Activated CD4-positive, alpha-beta T cell treated with anti-CD3 and anti-CD28 coated beads, Interleukin-2, amount 10 ng/mL, durations not matched to agents 24 days and 14 days (primary cell): Measurements from ENCODE around the gene GNB3. TPM values are rescaled to one million over a fixed set of nuclear protein-coding genes. Genes with fewer than 3 reads are reported as not detected.
A peak's percentile ranks its signal among the peaks of the same experiment; 100 is the strongest.

ENCODE experiments used
- DNase-seq: peaks from one replicate; pipeline ENCODE4 v3.0.0; 2022
- H3K27ac Mint-ChIP-seq: one replicate; pipeline ENCODE4 v1.8.0; 2022; ENCODE audit warnings: mild to moderate bottlenecking, mixed read lengths
- H3K27me3 Mint-ChIP-seq: one replicate; pipeline ENCODE4 v1.8.0; 2022; ENCODE audit warnings: mixed read lengths
- H3K36me3 Mint-ChIP-seq: one replicate; pipeline ENCODE4 v1.8.0; 2022; ENCODE audit warnings: low read depth, mild to moderate bottlenecking, mixed read lengths
- H3K4me1 Mint-ChIP-seq: one replicate; pipeline ENCODE4 v1.8.0; 2021; ENCODE audit warnings: mixed read lengths
- H3K4me3 Mint-ChIP-seq: one replicate; pipeline ENCODE4 v1.8.0; 2022; ENCODE audit warnings: mild to moderate bottlenecking, moderate library complexity, mixed read lengths
- H3K9me3 Mint-ChIP-seq: one replicate; pipeline ENCODE4 v1.8.0; 2021; ENCODE audit warnings: mixed read lengths
- intact Hi-C: fragments of 100-400 bp; cut with micrococcal nuclease; formaldehyde crosslinking; loops from one replicate; pipeline ENCODE4 v1.15.1; 2023
- total RNA-seq: library from RNA; stranded (reverse); gene quantifications from 2 replicates; pipeline ENCODE4 v1.2.3, GENCODE V29; 2022

The GNB3 gene
- total RNA-seq, result 1.6 and 1.7 TPM in 2 replicates

GRCh38 chr12:6840761-6841515, at the start of gene GNB3:
Gene GNB3, plus strand, starts transcription at chr12:6840925. Its CDS starts 363 bp downstream, at chr12:6841288.
- Mint-ChIP-seq H3K4me3 (no peak within 1 kb of the TSS), H3K36me3 (peaks cover 7% of the 10 kb centered on the region), H3K4me1 (peaks cover 2% of the 10 kb centered on the region), H3K9me3 (no peaks in the 10 kb centered on the region), H3K27me3 (no peaks in the 10 kb centered on the region), H3K27ac (no peak within 1 kb of the TSS)
- intact Hi-C loops, result no loop called here
- no peak for DNase-seq

GRCh38 chr12:6791931-6792520, 48.7 kb upstream of the GNB3 start:
- peaks cover 61% of the 10 kb centered on the region for H3K36me3 Mint-ChIP-seq
- H3K4me3 Mint-ChIP-seq, result peak overlapping the region; percentile 97
- no peaks in the 10 kb centered on the region for H3K27me3 Mint-ChIP-seq
- peaks cover 57% of the 10 kb centered on the region for H3K4me1 Mint-ChIP-seq
- intact Hi-C loops, result loop anchor here (1.0 to 5.0 kb wide), 3 partner anchors 35 to 67 kb away; partner anchors contain the start of genes COPS7A, MLF2 and P3H3
- peak overlapping the region; percentile 93 for H3K27ac Mint-ChIP-seq
- peak; percentile 74 for DNase-seq
- no peaks in the 10 kb centered on the region for H3K9me3 Mint-ChIP-seq

DNA sequence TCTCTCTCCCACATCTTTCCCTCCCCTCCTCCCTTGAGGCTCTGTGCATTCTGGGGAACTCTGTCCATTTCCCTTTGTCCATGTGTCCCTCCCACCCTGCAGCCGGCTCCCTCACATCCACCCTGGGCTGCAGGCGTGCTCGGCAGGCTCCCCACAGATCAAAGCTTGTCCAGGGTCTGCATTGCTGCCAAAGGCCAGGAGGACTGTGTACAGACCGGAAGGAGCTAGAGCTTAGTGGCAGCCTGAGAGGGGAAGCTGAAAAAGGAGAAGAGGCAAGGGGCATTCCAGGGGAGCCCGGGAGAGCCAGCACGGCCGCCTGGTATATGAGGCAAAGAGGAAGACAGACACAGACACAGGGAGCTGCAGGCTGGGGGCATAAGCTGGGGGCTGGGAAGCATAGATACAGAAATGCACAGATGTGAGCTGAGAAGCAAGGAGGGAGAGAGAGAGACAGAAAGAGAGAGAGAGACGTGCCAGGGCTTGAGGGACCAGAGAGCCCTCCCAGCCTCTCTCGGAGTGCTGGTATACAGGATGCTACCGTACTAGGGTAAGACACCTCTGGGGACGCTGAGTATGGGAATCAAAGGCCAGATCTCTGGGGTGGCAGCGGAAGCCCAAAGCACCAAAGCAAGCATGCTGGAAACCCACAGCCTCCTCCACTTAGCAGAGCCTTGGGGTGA, 48.1 kb upstream of the GNB3 start:
- Mint-ChIP-seq H3K27ac (peak overlapping the region; percentile 93), H3K36me3 (peaks cover 68% of the 10 kb centered on the region), H3K27me3 (no peaks in the 10 kb centered on the region), H3K4me1 (peaks cover 62% of the 10 kb centered on the region), H3K9me3 (no peaks in the 10 kb centered on the region), H3K4me3 (peak overlapping the region; percentile 97)
- intact Hi-C loops, result loop anchor here (1.0 to 5.0 kb wide), 2 partner anchors 35 to 39 kb away; partner anchors contain the start of genes MLF2 and P3H3
- peak; percentile 86 for DNase-seq

DNA sequence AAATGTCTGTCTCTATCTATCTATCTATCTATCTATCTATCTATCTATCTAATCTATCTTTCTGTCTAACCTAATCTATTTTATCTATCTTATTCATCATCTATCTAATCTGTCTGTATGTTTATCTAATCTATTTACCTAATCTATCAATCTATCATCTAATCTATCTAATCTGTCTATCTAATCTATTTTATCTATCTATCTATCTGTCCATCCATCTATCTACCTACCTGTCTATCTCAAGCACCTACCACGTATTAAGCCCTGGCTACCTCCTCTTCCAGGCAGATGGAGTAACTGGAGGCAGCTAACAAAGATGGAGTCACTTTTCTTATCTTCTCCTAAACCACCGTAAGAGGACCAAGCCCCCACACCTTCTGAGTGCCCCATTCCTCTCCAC, 45.6 kb upstream of the GNB3 start:
- Mint-ChIP-seq H3K4me1 (peaks cover 59% of the 10 kb centered on the region), H3K27ac (no peak overlapping the region), H3K4me3 (no peak overlapping the region), H3K36me3 (peaks cover 80% of the 10 kb centered on the region), H3K27me3 (no peaks in the 10 kb centered on the region), H3K9me3 (no peaks in the 10 kb centered on the region)
- intact Hi-C loops, result no loop called here
- DNase-seq, result no peak

DNA sequence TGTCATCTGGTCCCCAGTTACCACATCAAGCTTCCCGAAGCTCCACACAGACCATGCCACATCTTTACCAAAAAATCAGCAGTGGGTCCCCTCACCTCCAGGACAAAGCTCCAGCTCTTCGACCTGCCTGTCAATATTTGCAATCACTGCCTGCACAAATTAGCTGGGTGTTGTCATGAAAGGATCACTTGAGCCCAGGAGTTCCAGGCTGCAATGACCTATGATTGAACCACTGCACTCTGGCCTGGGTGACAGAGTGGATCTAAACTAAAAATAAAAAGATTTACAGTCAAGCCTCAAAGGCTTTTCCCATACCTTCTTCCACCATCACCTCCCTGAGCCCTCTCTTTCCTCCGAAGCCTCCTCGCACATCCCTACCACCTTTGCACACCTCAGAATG, 44.1 kb upstream of the GNB3 start:
- intact Hi-C loops, result no loop called here
- Mint-ChIP-seq H3K27ac (peak overlapping the region; percentile 11), H3K4me3 (no peak overlapping the region)

DNA sequence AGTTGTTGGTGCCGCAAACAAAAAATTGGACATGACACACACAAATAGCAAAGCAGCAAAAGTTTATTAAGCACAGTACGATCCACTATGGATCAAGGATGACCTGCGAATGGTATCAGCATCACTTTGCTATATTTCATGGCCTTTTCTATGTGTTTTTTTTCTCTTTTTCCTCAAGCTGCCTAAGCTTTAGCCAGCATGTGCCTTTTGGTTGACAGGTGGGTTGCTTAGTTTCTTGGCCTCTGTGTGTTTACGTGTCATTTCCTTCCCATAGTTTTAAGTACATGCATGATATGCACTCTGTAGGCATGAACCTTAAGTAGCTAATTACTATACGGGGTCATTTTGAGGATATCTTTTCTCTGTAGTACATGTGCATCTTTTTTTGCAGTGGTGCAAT, 41.6 kb upstream of the GNB3 start:
- DNase-seq, result no peak
- intact Hi-C loops, result no loop called here
- no peak overlapping the region for H3K4me3 Mint-ChIP-seq
- H3K9me3 Mint-ChIP-seq, result no peaks in the 10 kb centered on the region
- no peaks in the 10 kb centered on the region for H3K27me3 Mint-ChIP-seq
- peaks cover 73% of the 10 kb centered on the region for H3K36me3 Mint-ChIP-seq
- H3K27ac Mint-ChIP-seq, result no peak overlapping the region
- peaks cover 35% of the 10 kb centered on the region for H3K4me1 Mint-ChIP-seq

More for the DNA sequence above, 44.1 kb upstream of the GNB3 start:
- no peaks in the 10 kb centered on the region for H3K9me3 Mint-ChIP-seq
- peaks cover 54% of the 10 kb centered on the region for H3K4me1 Mint-ChIP-seq
- no peaks in the 10 kb centered on the region for H3K27me3 Mint-ChIP-seq
- H3K36me3 Mint-ChIP-seq, result peaks cover 74% of the 10 kb centered on the region
- no peak for DNase-seq

- Mint-ChIP-seq H3K36me3 (peaks cover 48% of the 10 kb centered on the region), H3K4me1 (peaks cover 15% of the 10 kb centered on the region), H3K27ac (no peak overlapping the region), H3K9me3 (no peaks in the 10 kb centered on the region), H3K4me3 (no peak overlapping the region), H3K27me3 (no peaks in the 10 kb centered on the region)
- DNase-seq, result no peak
- intact Hi-C loops, result no loop called here
Measured at GRCh38 chr12:6807170-6807569, 33.6 kb upstream of the GNB3 start.

- Mint-ChIP-seq H3K27ac (no peak overlapping the region), H3K27me3 (no peaks in the 10 kb centered on the region), H3K4me1 (peaks cover 16% of the 10 kb centered on the region), H3K4me3 (no peak overlapping the region), H3K36me3 (peaks cover 44% of the 10 kb centered on the region), H3K9me3 (no peaks in the 10 kb centered on the region)
- no peak for DNase-seq
- intact Hi-C loops, result no loop called here
Measured at GRCh38 chr12:6809056-6809455, 31.7 kb upstream of the GNB3 start.

GRCh38 chr12:6810758-6811157, 30.0 kb upstream of the GNB3 start:
- Mint-ChIP-seq H3K9me3 (no peaks in the 10 kb centered on the region), H3K27me3 (no peaks in the 10 kb centered on the region), H3K4me1 (peaks cover 16% of the 10 kb centered on the region), H3K4me3 (no peak overlapping the region), H3K27ac (peak overlapping the region; percentile 31), H3K36me3 (peaks cover 53% of the 10 kb centered on the region)
- intact Hi-C loops, result no loop called here
- no peak for DNase-seq

DNA sequence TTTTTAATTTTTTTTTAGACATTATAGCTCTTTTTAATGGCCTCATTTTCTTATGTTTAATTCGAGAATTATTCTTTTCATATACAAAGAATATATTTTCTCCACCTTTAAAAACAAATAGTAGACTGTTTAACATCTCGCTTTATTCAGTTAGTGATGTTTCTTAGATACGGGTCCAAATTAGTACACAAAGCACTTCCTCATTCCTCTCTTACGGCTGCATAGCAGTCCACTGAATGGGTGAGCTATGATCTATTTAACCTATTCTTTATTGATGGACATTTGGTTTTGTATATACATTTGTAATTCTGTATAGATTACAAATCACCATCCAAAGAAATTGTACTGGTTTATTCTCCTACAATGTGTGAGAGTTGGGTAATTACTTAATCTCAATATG, 27.4 kb upstream of the GNB3 start:
- peaks cover 16% of the 10 kb centered on the region for H3K4me1 Mint-ChIP-seq
- H3K27ac Mint-ChIP-seq, result no peak overlapping the region
- no peaks in the 10 kb centered on the region for H3K9me3 Mint-ChIP-seq
- H3K4me3 Mint-ChIP-seq, result no peak overlapping the region
- DNase-seq, result no peak
- peaks cover 62% of the 10 kb centered on the region for H3K36me3 Mint-ChIP-seq
- no peaks in the 10 kb centered on the region for H3K27me3 Mint-ChIP-seq
- intact Hi-C loops, result no loop called here

DNA sequence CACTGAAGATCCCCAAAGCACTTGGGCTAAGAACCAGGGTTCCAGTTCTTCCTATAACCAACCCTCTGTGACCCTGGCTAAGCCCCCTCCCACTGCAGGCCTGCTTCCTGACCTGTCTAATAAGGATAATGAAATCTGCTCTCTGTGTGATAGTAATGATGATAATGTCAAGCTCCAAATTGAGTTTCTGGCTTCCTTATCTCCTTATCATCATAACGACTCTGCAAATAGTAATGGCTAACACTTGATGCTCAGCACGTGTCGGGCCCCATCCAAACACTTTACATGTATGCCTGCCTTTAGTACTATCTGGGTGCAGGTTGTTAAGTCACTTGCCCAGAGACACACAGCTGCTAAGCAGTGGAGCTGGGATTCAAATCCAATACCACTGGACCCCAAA, 24.1 kb upstream of the GNB3 start:
- H3K27me3 Mint-ChIP-seq, result peaks cover 2% of the 10 kb centered on the region
- DNase-seq, result no peak
- peaks cover 12% of the 10 kb centered on the region for H3K4me1 Mint-ChIP-seq
- H3K36me3 Mint-ChIP-seq, result peaks cover 70% of the 10 kb centered on the region
- intact Hi-C loops, result no loop called here
- H3K27ac Mint-ChIP-seq, result no peak overlapping the region
- no peak overlapping the region for H3K4me3 Mint-ChIP-seq
- no peaks in the 10 kb centered on the region for H3K9me3 Mint-ChIP-seq

GRCh38 chr12:6817098-6817497, 23.6 kb upstream of the GNB3 start:
- Mint-ChIP-seq H3K27ac (no peak overlapping the region), H3K36me3 (peaks cover 70% of the 10 kb centered on the region), H3K9me3 (no peaks in the 10 kb centered on the region), H3K4me1 (peaks cover 15% of the 10 kb centered on the region), H3K4me3 (no peak overlapping the region), H3K27me3 (peaks cover 5% of the 10 kb centered on the region)
- intact Hi-C loops, result no loop called here
- no peak for DNase-seq

DNA sequence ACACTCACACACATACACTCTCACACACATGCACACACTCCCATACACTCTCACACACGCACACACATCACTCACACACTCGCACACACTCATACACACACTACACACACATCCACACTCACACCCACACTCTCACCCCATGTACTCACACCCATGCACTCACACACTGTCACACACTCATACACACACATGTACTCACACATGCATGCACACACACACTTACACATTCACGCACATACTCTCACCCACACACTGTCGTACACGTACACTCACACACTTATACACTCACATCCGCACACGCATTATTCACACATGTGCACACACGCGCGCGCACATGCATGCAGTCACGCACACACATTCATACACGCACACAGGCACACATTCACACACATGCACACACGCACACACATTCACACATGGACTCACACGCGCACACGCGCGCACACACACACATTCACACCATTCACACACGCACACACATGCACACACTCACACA, 23.0 kb upstream of the GNB3 start:
- H3K27me3 Mint-ChIP-seq, result peaks cover 7% of the 10 kb centered on the region
- no peak for DNase-seq
- H3K9me3 Mint-ChIP-seq, result no peaks in the 10 kb centered on the region
- no peak overlapping the region for H3K27ac Mint-ChIP-seq
- H3K4me3 Mint-ChIP-seq, result no peak overlapping the region
- intact Hi-C loops, result no loop called here
- peaks cover 14% of the 10 kb centered on the region for H3K4me1 Mint-ChIP-seq
- peaks cover 68% of the 10 kb centered on the region for H3K36me3 Mint-ChIP-seq

GRCh38 chr12:6818222-6818621, 22.5 kb upstream of the GNB3 start:
- intact Hi-C loops, result no loop called here
- peaks cover 14% of the 10 kb centered on the region for H3K4me1 Mint-ChIP-seq
- no peak for DNase-seq
- H3K9me3 Mint-ChIP-seq, result no peaks in the 10 kb centered on the region
- no peak overlapping the region for H3K27ac Mint-ChIP-seq
- peaks cover 68% of the 10 kb centered on the region for H3K36me3 Mint-ChIP-seq
- H3K4me3 Mint-ChIP-seq, result no peak overlapping the region
- peaks cover 12% of the 10 kb centered on the region for H3K27me3 Mint-ChIP-seq
